HG03135 (cell line): ENCODE measurements around the gene ATR.
A peak's percentile ranks its signal among the peaks of the same experiment; 100 is the strongest.

ENCODE experiments used
- ATAC-seq: cut with Tn5 transposase; IDR thresholded peaks from one replicate; pipeline ENCODE4 v1.9.1; 2021; ENCODE audit warnings: mild to moderate bottlenecking, moderate library complexity; ENCODE audit not compliant: unreplicated experiment

ATR gene

DNA sequence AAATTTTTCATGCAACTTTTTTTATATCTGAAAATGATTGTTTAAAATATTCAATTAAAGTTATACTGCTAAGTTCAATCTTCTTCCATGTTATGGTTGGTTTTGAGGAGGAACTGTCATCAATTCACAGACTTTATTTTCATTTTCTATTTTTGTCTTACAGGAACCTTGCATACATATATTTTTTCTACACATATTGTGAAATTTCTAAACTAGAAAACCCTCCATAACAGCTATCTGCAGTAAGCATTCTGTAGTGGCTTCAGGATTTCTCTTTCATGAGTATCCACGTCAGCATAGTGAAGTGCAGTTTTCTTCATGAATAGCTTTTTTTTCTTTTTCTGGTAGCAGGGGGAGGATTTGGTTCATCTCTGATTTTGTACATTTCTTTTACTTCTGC lies 48.2 kb downstream of the ATR start:
- no peak for ATAC-seq

DNA sequence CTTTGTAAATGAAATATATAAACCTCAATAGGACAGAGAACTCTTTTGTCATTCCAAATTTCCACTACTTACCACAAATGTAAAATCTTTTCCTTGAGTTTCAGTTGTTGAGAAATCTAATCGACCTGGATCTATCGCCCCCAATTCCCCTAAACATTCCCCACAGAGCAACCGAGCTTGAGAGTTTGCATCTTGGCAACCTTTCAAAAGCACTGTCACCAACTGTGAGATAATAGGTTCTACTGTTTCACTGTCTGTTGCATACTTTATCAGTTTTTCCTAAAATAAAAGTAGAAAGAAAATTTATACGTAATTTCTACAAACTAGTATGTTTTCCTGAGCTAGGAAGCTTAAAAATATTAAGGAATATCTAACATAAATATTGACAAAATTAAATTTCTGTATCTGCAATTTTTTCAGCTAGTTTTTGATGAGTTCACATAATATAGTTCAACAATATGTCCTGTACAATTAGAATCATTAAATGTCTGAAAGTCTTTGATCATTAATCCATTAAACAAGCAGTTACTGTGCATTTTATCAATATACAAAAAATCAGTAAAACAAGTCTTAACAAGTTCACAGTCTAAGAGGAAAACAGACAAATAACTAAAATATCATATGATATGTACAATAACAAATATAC lies 54.5 kb downstream of the ATR start:
- no peak for ATAC-seq

GRCh38 chr3:142509079-142509478 lies 69.5 kb downstream of the ATR start:
- no peak for ATAC-seq

DNA sequence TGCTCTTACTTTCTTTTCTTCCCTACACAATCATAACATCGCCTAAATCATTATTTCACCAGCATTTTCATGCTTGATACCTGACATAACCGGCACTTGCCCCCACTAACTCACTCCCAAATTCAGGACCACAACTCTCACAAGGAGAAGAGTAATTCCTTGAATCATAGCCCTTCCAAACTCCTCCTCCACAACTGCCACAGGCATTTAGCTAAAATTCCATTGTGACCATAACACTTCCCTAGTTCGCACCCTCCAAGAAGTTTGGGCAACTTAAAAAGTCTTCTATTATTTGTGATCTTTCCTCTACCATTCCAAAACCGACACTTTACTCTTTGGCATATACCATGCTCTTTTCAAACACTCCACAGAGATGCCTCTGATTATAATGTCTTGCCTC lies 71.3 kb downstream of the ATR start:
- no peak for ATAC-seq

DNA sequence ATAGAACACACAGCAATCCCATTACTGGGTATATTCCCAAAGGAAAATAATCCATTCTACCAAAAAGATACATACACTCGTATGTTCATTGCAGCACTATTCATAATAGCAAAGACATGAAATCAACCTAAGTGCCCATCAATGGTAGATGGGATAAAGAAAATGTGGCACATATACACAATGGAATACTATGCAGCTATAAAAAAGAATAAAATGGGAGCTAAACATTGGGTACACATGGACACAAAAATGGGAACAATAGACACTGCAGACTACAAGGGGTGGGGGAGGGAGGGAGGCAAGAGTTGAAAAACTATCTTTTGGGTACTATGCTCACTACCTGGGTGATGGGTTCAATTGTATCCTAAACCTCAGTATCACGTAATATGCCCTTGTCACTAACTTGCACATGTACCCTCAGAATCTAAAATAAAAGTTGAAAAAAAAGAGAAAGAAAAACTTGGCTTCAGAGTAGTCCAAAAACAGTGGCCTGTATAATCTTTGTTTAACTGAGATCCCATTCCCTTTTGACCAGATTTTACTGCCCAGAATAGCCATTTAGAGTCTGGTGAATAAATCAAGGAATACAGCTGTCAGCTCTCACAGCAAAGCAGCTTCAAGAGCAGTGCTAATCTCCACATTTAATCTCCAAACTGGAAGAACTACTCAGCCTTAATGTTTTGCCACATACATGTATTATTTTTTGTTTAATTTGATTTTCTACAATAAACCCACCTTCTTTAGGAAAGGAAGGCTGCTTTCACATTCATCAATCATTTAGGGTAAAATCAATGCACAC lies 76.1 kb downstream of the ATR start:
- no peak for ATAC-seq

GRCh38 chr3:142501004-142501926 lies 77.3 kb downstream of the ATR start:
- ATAC-seq, result no peak

DNA sequence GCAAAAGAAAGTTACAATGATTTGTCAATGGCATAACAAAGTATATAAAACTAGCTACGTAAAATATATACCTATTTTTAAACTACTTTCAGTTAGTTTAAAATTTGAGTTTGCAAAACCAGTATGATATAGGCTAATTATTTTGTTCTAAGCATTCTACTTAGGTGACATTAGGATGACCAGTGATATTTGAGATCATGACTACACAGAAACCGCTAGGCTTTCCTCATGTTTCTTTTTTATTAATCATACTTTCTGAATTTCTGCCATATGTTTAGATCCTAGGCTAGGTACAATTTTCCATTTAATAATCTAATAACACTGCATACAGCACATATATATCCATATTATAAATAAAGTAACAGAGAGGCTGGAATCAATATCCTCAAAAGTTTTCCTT lies 78.3 kb downstream of the ATR start:
- no peak for ATAC-seq

DNA sequence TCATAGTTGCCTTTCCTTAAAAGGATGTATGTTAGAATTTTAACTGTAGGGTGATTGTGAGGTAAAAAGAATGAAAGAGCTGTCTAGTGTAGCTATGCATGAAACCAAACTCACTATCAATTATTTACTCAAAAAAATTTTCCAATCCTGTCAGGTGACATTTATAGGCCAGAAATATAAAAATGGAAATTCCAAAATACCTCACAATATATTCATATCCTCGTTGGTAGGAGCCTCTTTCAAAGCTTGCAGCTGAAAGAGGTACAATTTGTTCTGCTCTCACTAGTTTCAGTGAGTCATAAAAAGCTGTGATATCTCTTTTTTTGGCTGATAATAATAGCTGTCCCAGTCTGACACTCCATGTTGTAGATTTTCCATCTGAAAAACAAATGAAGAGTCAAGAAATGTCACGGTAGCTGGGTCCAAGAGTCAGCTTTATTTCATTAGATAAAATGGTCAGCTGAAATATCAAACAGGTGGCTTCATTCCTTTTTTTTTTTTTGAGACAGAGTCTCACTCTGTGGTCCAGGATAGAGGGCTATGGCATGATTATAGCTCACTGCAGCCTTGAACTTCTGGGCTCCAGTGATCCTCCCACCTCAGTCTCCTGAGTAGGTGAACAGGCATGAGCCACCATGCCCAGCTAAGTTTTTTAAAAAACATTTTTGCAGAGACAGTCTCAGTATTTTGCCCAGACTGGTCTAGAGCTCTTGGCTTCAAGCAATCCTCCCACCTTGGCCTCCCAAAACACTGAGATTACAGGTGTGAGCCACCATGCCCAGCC lies 79.9 kb downstream of the ATR start:
- ATAC-seq, result peak; percentile 54

DNA sequence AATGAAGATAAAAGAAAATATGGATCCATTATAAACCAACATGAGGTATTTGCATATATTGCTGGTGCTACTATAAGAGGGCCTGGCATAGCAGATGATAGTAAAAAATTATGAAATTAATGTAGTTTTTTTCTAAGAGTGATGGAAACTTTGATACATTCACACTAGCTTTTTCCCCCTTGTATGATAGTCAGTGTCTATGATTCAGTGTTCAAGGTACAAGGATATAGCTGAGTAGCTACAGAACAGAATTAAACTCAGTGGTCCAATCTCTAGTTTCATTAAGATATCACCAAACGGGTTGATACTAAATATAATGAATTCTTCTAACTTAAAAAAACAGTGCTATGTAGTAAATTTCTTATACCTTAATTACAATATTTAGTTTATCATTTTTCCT lies 80.8 kb downstream of the ATR start:
- no peak for ATAC-seq

DNA sequence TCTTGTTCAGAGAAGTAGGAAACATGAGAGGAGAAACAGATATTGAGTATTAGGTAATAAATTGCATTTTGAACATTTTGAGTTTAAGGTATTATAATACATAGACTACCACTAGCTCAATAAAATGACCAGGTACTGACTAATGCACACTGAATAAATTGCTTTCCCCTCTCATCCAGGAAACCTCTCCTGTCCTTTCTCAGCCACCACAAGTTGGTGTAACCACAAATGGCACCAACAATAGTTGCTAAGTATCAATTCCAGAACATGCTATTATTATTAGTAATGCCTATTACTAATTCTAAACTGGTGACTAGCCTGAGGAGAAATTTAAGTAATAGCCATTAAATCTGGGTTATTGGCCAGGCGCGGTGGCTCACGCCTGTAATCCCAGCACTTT lies 83.4 kb downstream of the ATR start:
- ATAC-seq, result no peak

- ATAC-seq, result no peak
Measured at GRCh38 chr3:142492184-142492583, 86.3 kb downstream of the ATR start.

DNA sequence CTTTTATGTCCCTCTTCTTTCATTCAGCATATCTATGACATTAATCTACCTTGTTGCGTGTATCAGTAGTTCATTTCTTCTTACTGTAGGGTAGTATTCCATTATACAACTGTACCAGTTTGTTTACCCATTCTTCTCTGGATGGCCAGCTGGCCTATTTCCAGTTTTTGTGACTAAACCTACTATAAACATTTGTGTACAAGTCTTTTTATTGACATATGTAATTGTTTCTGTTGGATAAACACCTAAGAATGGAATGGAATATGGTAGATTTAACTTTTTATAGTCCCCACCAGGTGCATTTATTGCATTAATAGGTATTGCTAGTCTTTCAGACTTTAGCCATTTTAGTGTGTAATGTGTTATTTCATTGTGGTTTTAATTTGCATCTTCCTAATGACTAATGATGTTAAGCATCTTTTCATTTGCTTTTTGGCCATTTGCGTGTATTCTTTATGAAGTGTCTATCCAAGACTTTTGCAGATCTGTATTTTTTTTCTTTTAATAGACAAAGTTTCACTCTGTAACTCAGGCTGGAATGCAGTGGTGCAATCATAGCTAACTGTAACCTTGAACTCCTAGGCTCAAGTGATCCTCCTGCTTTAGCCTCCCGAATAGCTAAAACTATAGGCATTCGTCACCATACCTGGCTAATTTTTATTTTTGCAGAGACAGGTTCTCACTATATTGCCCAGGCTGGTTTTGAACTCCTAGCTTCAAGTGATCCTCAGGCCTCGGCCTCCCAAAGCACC lies 88.8 kb downstream of the ATR start:
- no peak for ATAC-seq

DNA sequence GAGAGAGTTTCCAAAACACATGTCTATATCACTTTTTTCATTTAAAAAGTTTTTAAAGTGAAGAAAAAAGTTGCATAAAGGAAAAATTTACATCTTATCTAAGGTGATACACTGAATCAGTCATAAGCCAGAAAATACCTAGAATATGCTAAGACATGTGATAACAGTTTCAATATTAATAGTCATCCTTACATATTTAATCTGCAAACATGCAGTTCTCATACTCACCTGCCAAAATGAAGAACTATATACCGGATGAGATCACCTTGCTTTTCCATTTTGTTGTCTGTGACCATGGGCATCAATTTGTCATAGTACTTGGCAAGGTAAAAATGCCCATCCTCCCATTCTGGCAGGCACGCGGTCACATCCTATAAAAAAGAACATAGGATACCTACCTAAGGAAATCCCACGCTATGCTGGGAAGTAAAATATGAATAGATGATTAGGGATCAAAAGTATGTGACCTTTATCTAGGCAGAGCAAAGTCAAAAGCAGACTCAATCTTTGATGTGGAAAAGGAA lies 93.6 kb downstream of the ATR start:
- ATAC-seq, result no peak

DNA sequence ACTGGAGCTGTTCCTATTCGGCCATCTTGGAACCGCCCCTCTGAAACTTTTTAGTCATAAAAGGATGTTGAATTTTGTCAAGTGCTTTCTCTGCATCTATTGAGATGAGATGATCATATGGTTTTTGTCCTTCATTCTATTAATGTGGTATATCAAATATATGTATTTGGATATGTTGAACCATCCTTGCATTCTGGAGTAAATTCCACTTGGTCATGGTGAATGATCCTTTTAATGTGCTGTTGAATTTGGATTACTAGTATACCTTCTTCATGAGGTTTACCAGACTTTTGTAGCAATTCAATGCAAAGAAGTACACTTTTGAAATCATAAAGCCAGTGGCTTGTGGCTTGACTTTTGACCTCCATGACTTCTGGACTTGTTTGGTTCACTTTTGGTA lies 97.3 kb downstream of the ATR start:
- ATAC-seq, result no peak

- no peak for ATAC-seq
Measured at GRCh38 chr3:142470826-142471225, 107.7 kb downstream of the ATR start.

DNA sequence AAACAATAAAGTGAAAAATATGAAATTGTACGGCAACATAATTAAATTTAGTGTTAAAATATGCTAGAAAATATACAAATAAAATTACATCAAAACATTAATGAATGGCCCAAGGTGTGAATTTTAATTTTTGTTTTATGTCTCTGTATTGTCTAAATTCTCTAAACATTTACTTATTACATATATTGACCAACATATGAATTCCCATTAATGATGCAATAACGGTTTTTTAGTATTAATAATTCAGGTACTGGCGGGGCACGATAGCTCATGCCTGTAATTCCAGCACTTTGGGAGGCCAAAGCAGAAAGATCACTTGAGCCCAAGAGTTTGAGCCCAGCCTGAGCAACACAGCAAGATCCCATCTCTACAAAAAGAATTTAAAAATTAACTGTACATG lies 110.1 kb downstream of the ATR start:
- ATAC-seq, result no peak

DNA sequence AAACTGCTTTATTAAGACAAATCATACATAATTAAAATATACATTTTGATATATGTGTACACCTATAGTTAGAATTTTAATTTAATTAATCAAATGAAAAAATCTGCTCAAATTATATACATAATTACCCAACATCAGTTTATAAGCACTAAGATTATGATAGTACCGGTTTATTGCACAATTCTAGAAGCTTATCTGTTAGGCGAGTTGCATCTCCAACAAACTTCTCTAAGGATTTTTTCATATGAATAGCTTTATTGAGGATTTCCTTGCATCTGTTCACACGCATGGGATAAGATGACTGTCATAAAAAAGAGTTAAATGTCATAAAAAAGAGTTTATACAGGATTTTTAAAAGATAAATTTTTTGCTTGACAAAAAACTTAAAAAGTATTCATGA lies 110.8 kb downstream of the ATR start:
- no peak for ATAC-seq

GRCh38 chr3:142460689-142461088 lies 117.8 kb downstream of the ATR start:
- ATAC-seq, result no peak

DNA sequence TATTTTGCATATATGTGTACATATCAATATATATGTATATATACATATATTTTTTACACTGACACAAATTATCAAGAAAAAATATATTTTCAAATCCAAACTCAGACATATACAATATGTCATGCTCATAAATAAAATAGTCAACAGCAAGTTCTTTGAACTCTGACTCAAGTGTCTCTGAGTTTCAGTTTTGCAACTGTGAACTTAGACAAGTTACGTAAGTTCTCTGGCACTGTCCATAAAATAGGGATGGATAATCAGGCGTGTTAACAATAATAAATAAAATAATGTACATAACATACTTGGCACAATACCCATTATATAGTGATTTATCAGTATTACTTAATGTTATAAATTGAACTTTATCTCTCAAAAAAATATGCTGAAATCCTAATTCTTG lies 118.6 kb downstream of the ATR start:
- no peak for ATAC-seq

DNA sequence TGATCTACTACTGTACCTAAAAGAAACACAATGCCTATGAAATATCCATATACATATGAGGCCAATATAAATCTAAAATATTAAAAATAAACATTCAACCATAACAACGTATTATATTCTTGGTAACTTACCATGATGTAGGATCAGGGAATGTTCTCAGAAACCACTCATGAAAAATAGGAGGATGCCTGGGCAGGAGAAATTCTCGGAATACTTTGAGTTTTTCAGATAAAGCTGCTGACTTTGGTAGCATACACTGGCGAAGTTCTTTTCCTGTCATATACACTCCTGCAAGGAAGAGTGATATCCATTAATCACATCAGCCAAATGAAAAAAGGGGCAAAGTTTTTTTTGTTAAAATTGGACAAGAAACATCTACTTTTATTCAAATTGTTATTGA lies 119.4 kb downstream of the ATR start:
- no peak for ATAC-seq
